Body of pancreas (tissue), 4 donors: ENCODE results near the gene RMDN3. TPM values are rescaled to one million over a fixed set of nuclear protein-coding genes. Genes with fewer than 3 reads are reported as not detected.

Experiments
- ATAC-seq: fragments of 150-250 bp; one replicate; pipeline ENCODE4 v1.9.1; 2016
- DNase-seq, 4 donors: peaks; one replicate each; pipeline ENCODE4 v3.0.0-alpha.2; 2019
- H3K27ac ChIP-seq, 4 donors: fragments of 200-600 bp; sonication (generic); 1 replicate in 3 of 4; 2 replicates in 1 of 4; pipeline versions ENCODE4 v1.5.1 to v1.6.1; 2016 to 2019; ENCODE audit warnings: mild to moderate bottlenecking in 1 of 4, mixed read lengths in 1 of 4, moderate library complexity in 1 of 4
- H3K27me3 ChIP-seq, 2 donors: fragments of 200-600 bp; sonication (generic); one replicate each; pipeline ENCODE4 v1.6.0; 2016; ENCODE audit warnings: mild to moderate bottlenecking in 1 of 2
- H3K36me3 ChIP-seq, 2 donors: fragments of 200-600 bp; sonication (generic); replicated peaks in 1 of 2; 2 replicates each; pipeline ENCODE4 v1.5.1; 2016; ENCODE audit warnings: low read depth in 2 of 2; ENCODE audit not compliant: insufficient read depth in 1 of 2
- H3K4me1 ChIP-seq: fragments of 200-600 bp; sonication (generic); one replicate; pipeline ENCODE4 v1.6.0; 2016
- H3K4me3 ChIP-seq, 2 donors: fragments of 200-600 bp; sonication (generic); 1 replicate in 1 of 2; 2 replicates in 1 of 2; pipeline ENCODE4 v1.5.1; 2016 to 2019
- H3K9me3 ChIP-seq, 3 donors: fragments of 200-600 bp; sonication (generic); 1 replicate in 2 of 3; 2 replicates in 1 of 3; pipeline ENCODE4 v1.5.1; 2016
- CTCF ChIP-seq, 7 experiments: fragments of 450-650 bp in 4 of 7; fragments of 200-600 bp in 3 of 7; sonication (generic) in 3 of 7; IDR thresholded peaks; one replicate each; pipeline ENCODE4 v1.5.1; 2016 to 2019; ENCODE audit warnings: antibody characterized with exemption in 7 of 7
- POLR2A ChIP-seq, 3 donors: fragments of 450-650 bp; IDR thresholded peaks; one replicate each; pipeline ENCODE4 v1.6.1; 2016; ENCODE audit warnings: antibody characterized with exemption in 3 of 3, mild to moderate bottlenecking in 2 of 3
- WGBS, 2 donors: methylation state at CpG; one replicate each; pipeline ENCODE4 v1.1.5; 2017; 5-methylcytosine and 5-hydroxymethylcytosine counted together
- intact Hi-C: fragments of 100-400 bp; cut with DNase I; formaldehyde crosslinking; loops from one replicate; pipeline ENCODE4 v1.15.1; 2023
- total RNA-seq, 2 donors: library from RNA; depleted of rRNA; stranded (reverse); fragments of >200 nt; gene quantifications; one replicate each; pipeline ENCODE4 v1.1.0, GENCODE V29; 2016

The RMDN3 gene
- total RNA-seq, 2 donors from 2014 or later, result 17.6 to 23.7 TPM

- peak; percentile 83 to 89 (median 86) for DNase-seq
- ATAC-seq, result peak; percentile 54
- TF ChIP-seq POLR2A (IDR thresholded peaks at IDR 0.05) (no peak), CTCF (IDR thresholded peaks at IDR 0.05) (no peak)
- Histone ChIP-seq H3K4me3 (peak overlapping the region; percentile 18 to 20), H3K36me3 (no peaks in the 10 kb centered on the region), H3K4me1 (peaks cover 36% of the 10 kb centered on the region), H3K27ac (peak overlapping the region; percentile 72 to 94 (median 86)), H3K9me3 (no peaks in the 10 kb centered on the region), H3K27me3 (no peaks in the 10 kb centered on the region)
- intact Hi-C loops, result no loop called here
- 27 to 39% methylated on average over 39 to 55 of the region's 55 CpGs for WGBS, 2 donors
Measured at GRCh38 chr15:40762919-40763800, 8.1 kb upstream of the RMDN3 start.

GRCh38 chr15:40759961-40760360, 4.9 kb upstream of the RMDN3 start:
- WGBS, 2 donors, result 88 to 95% methylated on average over 4 to 5 of the region's 5 CpGs
- intact Hi-C loops, result no loop called here
- Histone ChIP-seq H3K27ac (no peak overlapping the region), H3K27me3 (no peaks in the 10 kb centered on the region), H3K4me3 (no peak overlapping the region), H3K4me1 (peaks cover 32% of the 10 kb centered on the region), H3K36me3 (no peaks in the 10 kb centered on the region), H3K9me3 (no peaks in the 10 kb centered on the region)
- no peak for TF ChIP-seq CTCF (IDR thresholded peaks at IDR 0.05)
- no peak for TF ChIP-seq POLR2A (IDR thresholded peaks at IDR 0.05)
- DNase-seq (no peak), ATAC-seq (no peak)

DNA sequence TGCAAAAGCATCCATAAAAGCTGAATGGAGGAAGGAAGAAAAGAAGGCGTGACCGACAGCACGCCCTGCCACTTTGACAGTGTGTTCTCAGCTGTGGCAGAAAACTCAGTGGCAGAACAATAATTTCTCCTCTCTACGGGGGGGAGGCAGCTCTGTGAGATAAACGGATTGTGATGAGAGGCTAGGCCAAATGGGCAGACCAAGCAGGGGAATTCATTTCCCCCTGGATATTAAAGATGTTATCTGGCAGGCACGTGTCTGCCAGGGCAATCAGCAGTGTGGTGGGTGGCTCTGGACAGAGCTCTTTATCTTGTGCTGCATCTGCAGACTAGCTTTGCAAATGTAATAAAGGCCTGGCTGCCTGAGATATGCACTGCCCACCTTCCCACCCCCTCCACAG, 1.9 kb upstream of the RMDN3 start:
- no peak overlapping the region for H3K27ac ChIP-seq
- no peaks in the 10 kb centered on the region for H3K9me3 ChIP-seq
- TF ChIP-seq CTCF (IDR thresholded peaks at IDR 0.05) (no peak), POLR2A (IDR thresholded peaks at IDR 0.05) (no peak)
- ATAC-seq (no peak), DNase-seq (no peak)
- peaks cover 27% of the 10 kb centered on the region for H3K4me1 ChIP-seq
- intact Hi-C loops, result no loop called here
- no peak overlapping the region for H3K4me3 ChIP-seq
- H3K27me3 ChIP-seq, result no peaks in the 10 kb centered on the region
- 58 to 65% methylated on average over 6 of the region's 6 CpGs for WGBS, 2 donors
- H3K36me3 ChIP-seq, result no peaks in the 10 kb centered on the region

- H3K27me3 ChIP-seq, result no peaks in the 10 kb centered on the region
- ATAC-seq, result no peak
- no peak for DNase-seq
- TF ChIP-seq POLR2A (IDR thresholded peaks at IDR 0.05), result no peak
- TF ChIP-seq CTCF (IDR thresholded peaks at IDR 0.05), result no peak
- H3K36me3 ChIP-seq, result peaks cover 2% of the 10 kb centered on the region in 2 donors
- H3K4me1 ChIP-seq, result peaks cover 27% of the 10 kb centered on the region
- intact Hi-C loops, result no loop called here
- 54 to 64% methylated on average over 9 to 10 of the region's 10 CpGs for WGBS, 2 donors
- peak overlapping the region in 1 of 2 donors; percentile 91 for H3K4me3 ChIP-seq
- H3K27ac ChIP-seq, result peak overlapping the region; percentile 74 to 89 (median 80)
- no peaks in the 10 kb centered on the region for H3K9me3 ChIP-seq
Measured at GRCh38 chr15:40755812-40756208, 756 bp upstream of the RMDN3 start.
